ENCODE data around the gene GHSR.

- TF ChIP-seq CTCF (IDR thresholded peaks at IDR 0.05; ENCODE audit: poor library complexity) (no peak), EZH2phosphoT487 (IDR thresholded peaks at IDR 0.05; ENCODE audit: low read depth, severe bottlenecking, unreplicated experiment) (no peak)
These were observed 2.1 kb downstream of the GHSR start for GRCh38 chr3:172446198-172446597.
